Urinary bladder (tissue), 4 donors: ENCODE data around the gene INPP5D. TPM values are rescaled to one million over a fixed set of nuclear protein-coding genes. Genes with fewer than 3 reads are reported as not detected.
"Not testable (repeated sequence)": the region's sequence is repeated elsewhere in the genome, so short reads cannot be mapped to it uniquely, and the experiment has no call there.

Experiments used
- DNase-seq: peaks from one replicate; pipeline ENCODE4 v3.0.0-alpha.2; 2015; ENCODE audit errors: extremely low spot score
- H3K27ac ChIP-seq: one replicate; pipeline ENCODE4 v1.5.1; 2013; ENCODE audit warnings: low read depth, mild to moderate bottlenecking, moderate library complexity
- H3K36me3 ChIP-seq: one replicate; pipeline ENCODE4 v1.6.1; 2013; ENCODE audit warnings: mild to moderate bottlenecking, moderate library complexity; ENCODE audit not compliant: insufficient read depth
- H3K4me1 ChIP-seq: one replicate; pipeline ENCODE4 v1.6.1; 2013; ENCODE audit warnings: mild to moderate bottlenecking, moderate library complexity; ENCODE audit not compliant: insufficient read depth
- H3K4me3 ChIP-seq: one replicate; pipeline ENCODE4 v1.5.1; 2013; ENCODE audit warnings: low read depth, low read length
- WGBS: extraction: QIAGEN DNeasy Blood & Tissue Kit; methylation state at CpG from one replicate; pipeline ENCODE4 v1.1.7; 2013; 5-methylcytosine and 5-hydroxymethylcytosine counted together
- polyA plus RNA-seq: library from polyadenylated mRNA; stranded (reverse); fragments of 200-250 nt; gene quantifications from one replicate; pipeline ENCODE4 v1.2.3, GENCODE V29; 2013
- total RNA-seq: library from RNA; depleted of rRNA; stranded (reverse); fragments of >200 nt; gene quantifications from one replicate; pipeline ENCODE4 v1.2.3, GENCODE V29; 2014
- donor health status: healthy with polysubstance abuse.
- donor health status: healthy.

Gene INPP5D
- total and polyA plus RNA-seq, 2 donors = 8.4 to 13.5 TPM

GRCh38 chr2:233063976-233064411 is 3.9 kb downstream of the INPP5D start:
- 84% methylated on average over 9 of the region's 9 CpGs for WGBS
- Histone ChIP-seq H3K36me3 (no peaks in the 10 kb centered on the region), H3K4me1 (no peaks in the 10 kb centered on the region), H3K27ac (no peak overlapping the region), H3K4me3 (no peak overlapping the region)
- DNase-seq = no peak

- 76% methylated on average over 16 of the region's 16 CpGs for WGBS
- Histone ChIP-seq H3K36me3 (no peaks in the 10 kb centered on the region), H3K27ac (no peak overlapping the region), H3K4me1 (no peaks in the 10 kb centered on the region), H3K4me3 (no peak overlapping the region)
- DNase-seq = no peak
These were observed 4.5 kb downstream of the INPP5D start for GRCh38 chr2:233064530-233065199.

- DNase-seq, H3K4me1 ChIP-seq, H3K27ac ChIP-seq, H3K4me3 ChIP-seq, H3K36me3 ChIP-seq: not testable (repeated sequence)
- WGBS = 83% methylated on average over 4 of the region's 4 CpGs
These were observed 5.1 kb downstream of the INPP5D start for GRCh38 chr2:233065200-233065589.

GRCh38 chr2:233065954-233066470 is 5.9 kb downstream of the INPP5D start:
- Histone ChIP-seq H3K4me3 (no peak overlapping the region), H3K36me3 (no peaks in the 10 kb centered on the region), H3K4me1 (no peaks in the 10 kb centered on the region), H3K27ac (no peak overlapping the region)
- DNase-seq = no peak
- whole genome bisulfite sequencing = 88% methylated on average over 9 of the region's 9 CpGs

- Histone ChIP-seq H3K4me1 (no peaks in the 10 kb centered on the region), H3K36me3 (no peaks in the 10 kb centered on the region), H3K27ac (no peak overlapping the region), H3K4me3 (no peak overlapping the region)
- no peak for DNase-seq
- WGBS = 57% methylated on average over 9 of the region's 9 CpGs
These were observed 8.7 kb downstream of the INPP5D start for GRCh38 chr2:233068762-233069418.

GRCh38 chr2:233072838-233073237 is 12.7 kb downstream of the INPP5D start:
- 69% methylated on average over 4 of the region's 4 CpGs for WGBS
- Histone ChIP-seq H3K36me3 (no peaks in the 10 kb centered on the region), H3K27ac (no peak overlapping the region), H3K4me1 (no peaks in the 10 kb centered on the region), H3K4me3 (no peak overlapping the region)
- DNase-seq = no peak

GRCh38 chr2:233074106-233074505 is 14.0 kb downstream of the INPP5D start:
- H3K4me1 ChIP-seq = no peaks in the 10 kb centered on the region
- no peak for DNase-seq
- no peaks in the 10 kb centered on the region for H3K36me3 ChIP-seq
- no peak overlapping the region for H3K4me3 ChIP-seq
- no peak overlapping the region for H3K27ac ChIP-seq
- WGBS = 68% methylated on average over 7 of the region's 7 CpGs

- H3K27ac ChIP-seq = no peak overlapping the region
- WGBS = 70% methylated on average over 6 of the region's 6 CpGs
- no peak for DNase-seq
- no peaks in the 10 kb centered on the region for H3K36me3 ChIP-seq
- H3K4me1 ChIP-seq = no peaks in the 10 kb centered on the region
- H3K4me3 ChIP-seq = no peak overlapping the region
These were observed 15.2 kb downstream of the INPP5D start for GRCh38 chr2:233075141-233075965.

- no peaks in the 10 kb centered on the region for H3K4me1 ChIP-seq
- DNase-seq = no peak
- no peak overlapping the region for H3K27ac ChIP-seq
- 32% methylated on average over 2 of the region's 2 CpGs for WGBS
- no peak overlapping the region for H3K4me3 ChIP-seq
- H3K36me3 ChIP-seq = no peaks in the 10 kb centered on the region
These were observed 15.8 kb downstream of the INPP5D start for GRCh38 chr2:233075966-233076339.

GRCh38 chr2:233076749-233077148 is 16.6 kb downstream of the INPP5D start:
- Histone ChIP-seq H3K27ac (no peak overlapping the region), H3K36me3 (no peaks in the 10 kb centered on the region), H3K4me1 (no peaks in the 10 kb centered on the region), H3K4me3 (no peak overlapping the region)
- no peak for DNase-seq
- WGBS = 43% methylated on average over 3 of the region's 3 CpGs

GRCh38 chr2:233079473-233079877 is 19.3 kb downstream of the INPP5D start:
- no peak for DNase-seq
- WGBS = 51% methylated on average over 10 of the region's 10 CpGs
- Histone ChIP-seq H3K27ac (no peak overlapping the region), H3K36me3 (no peaks in the 10 kb centered on the region), H3K4me3 (no peak overlapping the region), H3K4me1 (no peaks in the 10 kb centered on the region)

- no peak overlapping the region for H3K4me3 ChIP-seq
- H3K36me3 ChIP-seq = no peaks in the 10 kb centered on the region
- no peaks in the 10 kb centered on the region for H3K4me1 ChIP-seq
- H3K27ac ChIP-seq = no peak overlapping the region
- no peak for DNase-seq
- WGBS = 77% methylated on average over 20 of the region's 20 CpGs
These were observed 20.1 kb downstream of the INPP5D start for GRCh38 chr2:233079953-233080835.

GRCh38 chr2:233080836-233081229 is 20.7 kb downstream of the INPP5D start:
- Histone ChIP-seq H3K4me1 (no peaks in the 10 kb centered on the region), H3K4me3 (no peak overlapping the region), H3K36me3 (no peaks in the 10 kb centered on the region), H3K27ac (no peak overlapping the region)
- DNase-seq = no peak
- WGBS = 87% methylated on average over 11 of the region's 11 CpGs
